GM19324 (cell line): ENCODE measurements around the gene TNS4.

ENCODE experiments used
- ATAC-seq: cut with Tn5 transposase; IDR thresholded peaks from one replicate; pipeline ENCODE4 v1.9.1; 2021; ENCODE audit warnings: mild to moderate bottlenecking, moderate library complexity; ENCODE audit not compliant: unreplicated experiment, low FRiP score

TNS4 gene

GRCh38 chr17:40517286-40517662, 15.9 kb upstream of the TNS4 start:
- no peak for ATAC-seq

GRCh38 chr17:40516581-40517285, 15.3 kb upstream of the TNS4 start:
- no peak for ATAC-seq

- no peak for ATAC-seq
Measured at GRCh38 chr17:40515491-40516041, 14.1 kb upstream of the TNS4 start.

GRCh38 chr17:40515011-40515410, 13.6 kb upstream of the TNS4 start:
- no peak for ATAC-seq

- no peak for ATAC-seq
Measured at GRCh38 chr17:40514013-40514875, 12.8 kb upstream of the TNS4 start.

GRCh38 chr17:40511667-40512220, 10.3 kb upstream of the TNS4 start:
- ATAC-seq = no peak

- ATAC-seq = no peak
Measured at GRCh38 chr17:40511136-40511535, 9.7 kb upstream of the TNS4 start.

GRCh38 chr17:40510328-40510648, 8.9 kb upstream of the TNS4 start:
- no peak for ATAC-seq

- ATAC-seq = no peak
Measured at GRCh38 chr17:40509626-40510327, 8.4 kb upstream of the TNS4 start.

- ATAC-seq = no peak
Measured at GRCh38 chr17:40506786-40507185, 5.4 kb upstream of the TNS4 start.

GRCh38 chr17:40503154-40503553, 1.7 kb upstream of the TNS4 start:
- ATAC-seq = no peak

- no peak for ATAC-seq
Measured at GRCh38 chr17:40502716-40503115, 1.3 kb upstream of the TNS4 start.

GRCh38 chr17:40500709-40501108, 714 bp downstream of the TNS4 start:
- no peak for ATAC-seq

GRCh38 chr17:40500190-40500589, 1.2 kb downstream of the TNS4 start:
- no peak for ATAC-seq

- no peak for ATAC-seq
Measured at GRCh38 chr17:40499551-40500189, 1.8 kb downstream of the TNS4 start.

- no peak for ATAC-seq
Measured at GRCh38 chr17:40498281-40499084, 2.9 kb downstream of the TNS4 start.

GRCh38 chr17:40497695-40498094, 3.7 kb downstream of the TNS4 start:
- ATAC-seq = no peak

GRCh38 chr17:40496634-40497420, 4.6 kb downstream of the TNS4 start:
- no peak for ATAC-seq

GRCh38 chr17:40496170-40496569, 5.3 kb downstream of the TNS4 start:
- no peak for ATAC-seq
